Transverse colon (tissue), 4 donors: ENCODE data around the gene PJA2. TPM values are rescaled to one million over a fixed set of nuclear protein-coding genes. Genes with fewer than 3 reads are reported as not detected.

Source experiments
- DNase-seq: peaks from one replicate; pipeline ENCODE4 v3.0.0-alpha.2; 2019
- H3K27ac ChIP-seq, 4 donors: fragments of 200-600 bp; sonication (generic); 2 replicates each; pipeline ENCODE4 v1.5.1; 2016 to 2018; ENCODE audit warnings: inconsistent platforms in 4 of 4
- H3K27me3 ChIP-seq: fragments of 200-600 bp; sonication (generic); 2 replicates; pipeline ENCODE4 v1.5.1; 2017; ENCODE audit warnings: inconsistent platforms
- H3K36me3 ChIP-seq, 4 donors: fragments of 200-600 bp; sonication (generic); 2 replicates each; pipeline ENCODE4 v1.5.1; 2017 to 2019; ENCODE audit warnings: inconsistent platforms in 4 of 4
- H3K4me1 ChIP-seq, 4 donors: fragments of 200-600 bp; sonication (generic); 2 replicates each; pipeline ENCODE4 v1.5.1; 2017 to 2020; ENCODE audit warnings: inconsistent platforms in 4 of 4
- H3K4me3 ChIP-seq, 4 donors: fragments of 200-600 bp; sonication (generic); 1 replicate in 1 of 4; 2 replicates in 3 of 4; pipeline versions ENCODE4 v1.5.1 to v1.6.1; 2017 to 2019; ENCODE audit warnings: inconsistent platforms in 4 of 4
- H3K9me3 ChIP-seq, 2 donors: fragments of 200-600 bp; sonication (generic); 2 replicates each; pipeline ENCODE4 v1.5.1; 2017 to 2019; ENCODE audit warnings: inconsistent platforms in 2 of 2
- CTCF ChIP-seq, 5 experiments: fragments of 200-600 bp in 3 of 5; fragments of 450-650 bp in 2 of 5; sonication (generic) in 3 of 5; IDR thresholded peaks; 1 replicate in 2 of 5; 2 replicates in 3 of 5; pipeline ENCODE4 v1.5.1; 2016 to 2017; ENCODE audit warnings: antibody characterized with exemption in 5 of 5, inconsistent platforms in 3 of 5, mild to moderate bottlenecking in 2 of 5, moderate library complexity in 1 of 5
- EP300 ChIP-seq: sonication (generic); formaldehyde crosslinking; IDR thresholded peaks from one replicate; pipeline ENCODE4 v1.6.1; 2017; ENCODE audit warnings: antibody characterized with exemption, low read depth
- POLR2A ChIP-seq: fragments of 450-650 bp; IDR thresholded peaks from one replicate; pipeline ENCODE4 v1.6.1; 2016; ENCODE audit warnings: antibody characterized with exemption, mild to moderate bottlenecking, moderate library complexity
- POLR2AphosphoS5 ChIP-seq, 3 donors: sonication (generic); formaldehyde crosslinking; IDR thresholded peaks; one replicate each; pipeline ENCODE4 v1.6.1; 2016; ENCODE audit warnings: antibody characterized with exemption in 3 of 3
- WGBS, 2 donors: methylation state at CpG; one replicate each; pipeline ENCODE4 v1.1.5; 2018; ENCODE audit warnings: low coverage in 1 of 2; 5-methylcytosine and 5-hydroxymethylcytosine counted together
- in situ Hi-C, 4 donors: fragments of 200-750 bp; cut with MboI; loops; one replicate each; pipeline versions ENCODE4 v1.15.0 to v1.15.1; 2017; ENCODE audit warnings: low sequenced_read_pairs in 3 of 4, low pct_ligation_motif_present in 1 of 4, low pct_unique_long_range_greater_than_20kb in 1 of 4
- intact Hi-C: fragments of 100-400 bp; cut with DNase I; formaldehyde crosslinking; loops from one replicate; pipeline ENCODE4 v1.15.1; 2023; ENCODE audit warnings: low total_unique reads
- total RNA-seq, 4 donors: library from RNA; depleted of rRNA; stranded (reverse); fragments of >200 nt; gene quantifications; one replicate each; pipeline ENCODE4 v1.1.0, GENCODE V29; 2016

The PJA2 gene
- total RNA-seq, 4 donors from 2014 or later = 62.5 to 93.8 (median 78.2) TPM

- Histone ChIP-seq H3K27ac (no peak overlapping the region), H3K4me1 (no peaks in the 10 kb centered on the region), H3K27me3 (no peaks in the 10 kb centered on the region), H3K4me3 (no peak overlapping the region), H3K9me3 (no peaks in the 10 kb centered on the region), H3K36me3 (peaks cover 0 to 38% (median 14%) of the 10 kb centered on the region in 4 donors)
- DNase-seq = no peak
- 70 to 85% methylated on average over 2 of the region's 2 CpGs for WGBS, 2 donors
- in situ Hi-C loops (no loop called here), intact Hi-C loops (loop anchor here (10.0 kb wide), 1 partner anchor 47 kb away; the partner anchor contains the start of gene PJA2)
- no peak for TF ChIP-seq EP300
- no peak for TF ChIP-seq POLR2AphosphoS5 (IDR thresholded peaks at IDR 0.05)
- TF ChIP-seq POLR2A = no peak
- TF ChIP-seq CTCF (IDR thresholded peaks at IDR 0.05) = no peak
Observed at GRCh38 chr5:109357807-109358206, 52.0 kb downstream of the PJA2 start.

GRCh38 chr5:109354761-109355160, 55.0 kb downstream of the PJA2 start:
- TF ChIP-seq CTCF (IDR thresholded peaks at IDR 0.05) = no peak
- in situ Hi-C loops (no loop called here), intact Hi-C loops (loop anchor here (10.0 kb wide), 1 partner anchor 50 kb away; the partner anchor contains the start of gene PJA2)
- WGBS, 2 donors = 96 to 100% methylated on average over 1 to 2 of the region's 2 CpGs
- Histone ChIP-seq H3K4me3 (no peak overlapping the region), H3K27me3 (no peaks in the 10 kb centered on the region), H3K27ac (no peak overlapping the region), H3K4me1 (peaks cover 0 to 20% (median 0%) of the 10 kb centered on the region in 4 donors), H3K9me3 (no peaks in the 10 kb centered on the region), H3K36me3 (peaks cover 0 to 26% (median 3%) of the 10 kb centered on the region in 4 donors)
- DNase-seq = no peak

- Histone ChIP-seq H3K36me3 (peaks cover 0 to 35% (median 1%) of the 10 kb centered on the region in 4 donors), H3K4me1 (peaks cover 2 to 35% (median 7%) of the 10 kb centered on the region in 4 donors), H3K9me3 (no peaks in the 10 kb centered on the region), H3K4me3 (no peak overlapping the region), H3K27me3 (no peaks in the 10 kb centered on the region), H3K27ac (no peak overlapping the region)
- no peak for DNase-seq
- in situ Hi-C loops = no loop called here
- 96 to 100% methylated on average over 2 of the region's 2 CpGs for WGBS, 2 donors
- no peak for TF ChIP-seq CTCF (IDR thresholded peaks at IDR 0.05)
- no peak for TF ChIP-seq EP300
- TF ChIP-seq POLR2AphosphoS5 (IDR thresholded peaks at IDR 0.05) = no peak
- TF ChIP-seq POLR2A = no peak
- intact Hi-C loops = loop anchor here (10.0 kb wide), 1 partner anchor 53 kb away; the partner anchor contains the start of gene PJA2
Observed at GRCh38 chr5:109351988-109352864, 57.5 kb downstream of the PJA2 start.

GRCh38 chr5:109350537-109351270, 59.1 kb downstream of the PJA2 start:
- intact Hi-C loops = loop anchor here (10.0 kb wide), 1 partner anchor 54 kb away; the partner anchor contains the start of gene PJA2
- in situ Hi-C loops = no loop called here
- peaks cover 0 to 30% (median 4%) of the 10 kb centered on the region in 4 donors for H3K36me3 ChIP-seq

More at GRCh38 chr5:109350537-109351270, 59.1 kb downstream of the PJA2 start:
- Histone ChIP-seq H3K4me3 (no peak overlapping the region), H3K9me3 (no peaks in the 10 kb centered on the region), H3K27ac (no peak overlapping the region), H3K4me1 (peaks cover 7 to 43% (median 11%) of the 10 kb centered on the region in 4 donors), H3K27me3 (no peaks in the 10 kb centered on the region)
- TF ChIP-seq POLR2A (no peak), EP300 (no peak), CTCF (IDR thresholded peaks at IDR 0.05) (no peak), POLR2AphosphoS5 (IDR thresholded peaks at IDR 0.05) (no peak)
- 73 to 77% methylated on average over 5 of the region's 5 CpGs for WGBS, 2 donors
- DNase-seq = no peak
